Neural crest cell (in vitro differentiated cells): ENCODE data around the gene TDRD9. TPM values are rescaled to one million over a fixed set of nuclear protein-coding genes. Genes with fewer than 3 reads are reported as not detected.

Experiments
- DNase-seq: peaks from one replicate; pipeline ENCODE4 v3.0.0; 2021; ENCODE audit warnings: low read depth, mixed read lengths, low spot score
- H3K27ac Mint-ChIP-seq: one replicate; pipeline ENCODE4 v1.8.0; 2021; ENCODE audit warnings: mild to moderate bottlenecking, mixed read lengths; ENCODE audit not compliant: unreplicated experiment
- H3K27me3 Mint-ChIP-seq: 2 replicates; pipeline ENCODE4 v1.8.0; 2021; ENCODE audit warnings: low read depth, mild to moderate bottlenecking, mixed read lengths
- H3K36me3 Mint-ChIP-seq: 2 replicates; pipeline ENCODE4 v1.8.0; 2021; ENCODE audit warnings: low read depth, mild to moderate bottlenecking, mixed read lengths
- H3K4me1 Mint-ChIP-seq: 2 replicates; pipeline ENCODE4 v1.8.0; 2021; ENCODE audit warnings: mixed read lengths
- H3K4me3 Mint-ChIP-seq: one replicate; pipeline ENCODE4 v1.8.0; 2021; ENCODE audit warnings: mild to moderate bottlenecking, mixed read lengths
- H3K9me3 Mint-ChIP-seq: 2 replicates; pipeline ENCODE4 v1.8.0; 2021; ENCODE audit warnings: mixed read lengths
- CTCF ChIP-seq: fragments of 200-600 bp; sonication (generic); conservative IDR thresholded peaks from 2 replicates; pipeline ENCODE4 v1.5.0; 2021; ENCODE audit warnings: antibody characterized with exemption, mild to moderate bottlenecking
- total RNA-seq: library from RNA; stranded (reverse); gene quantifications from 2 replicates; pipeline ENCODE4 v1.2.1, GENCODE V29; 2021

Gene TDRD9
- total RNA-seq, 1 donor from 2014 or later = not detected

- Mint-ChIP-seq H3K27ac (peak overlapping the region; percentile 75), H3K36me3 (peaks cover 3% of the 10 kb centered on the region), H3K4me3 (no peak overlapping the region), H3K4me1 (no peaks in the 10 kb centered on the region), H3K27me3 (no peaks in the 10 kb centered on the region), H3K9me3 (peaks cover 4% of the 10 kb centered on the region)
- no peak for TF ChIP-seq CTCF
- DNase-seq = no peak
These were observed 28.4 kb upstream of the TDRD9 start for GRCh38 chr14:103899833-103900232.

- Mint-ChIP-seq H3K4me1 (peaks cover 7% of the 10 kb centered on the region), H3K4me3 (no peak overlapping the region), H3K27me3 (no peaks in the 10 kb centered on the region), H3K27ac (no peak overlapping the region), H3K36me3 (no peaks in the 10 kb centered on the region), H3K9me3 (no peaks in the 10 kb centered on the region)
- no peak for DNase-seq
- TF ChIP-seq CTCF = no peak
These were observed 23.7 kb upstream of the TDRD9 start for GRCh38 chr14:103904493-103905107.

- Mint-ChIP-seq H3K36me3 (no peaks in the 10 kb centered on the region), H3K4me3 (no peak overlapping the region), H3K27ac (no peak overlapping the region), H3K4me1 (peaks cover 12% of the 10 kb centered on the region), H3K27me3 (no peaks in the 10 kb centered on the region), H3K9me3 (no peaks in the 10 kb centered on the region)
- no peak for DNase-seq
- TF ChIP-seq CTCF = no peak
These were observed 22.3 kb upstream of the TDRD9 start for GRCh38 chr14:103905842-103906456.

- H3K9me3 Mint-ChIP-seq = no peaks in the 10 kb centered on the region
- H3K27ac Mint-ChIP-seq = peak overlapping the region; percentile 2
- peaks cover 12% of the 10 kb centered on the region for H3K4me1 Mint-ChIP-seq
- H3K27me3 Mint-ChIP-seq = no peaks in the 10 kb centered on the region
- H3K4me3 Mint-ChIP-seq = no peak overlapping the region
- TF ChIP-seq CTCF = no peak
- no peak for DNase-seq
- no peaks in the 10 kb centered on the region for H3K36me3 Mint-ChIP-seq
These were observed 19.7 kb upstream of the TDRD9 start for GRCh38 chr14:103908580-103908979.

- Mint-ChIP-seq H3K4me1 (peaks cover 12% of the 10 kb centered on the region), H3K36me3 (peaks cover under 1% of the 10 kb centered on the region), H3K27ac (peak overlapping the region; percentile 4), H3K4me3 (no peak overlapping the region), H3K9me3 (no peaks in the 10 kb centered on the region), H3K27me3 (no peaks in the 10 kb centered on the region)
- DNase-seq = no peak
- TF ChIP-seq CTCF = no peak
These were observed 18.6 kb upstream of the TDRD9 start for GRCh38 chr14:103909531-103910261.
